DND-41 (cell line): ENCODE results near the gene FRY.

ENCODE experiments used
- CTCF ChIP-seq: IDR thresholded peaks from 2 replicates; pipeline ENCODE4 v1.5.1; 2012; ENCODE audit warnings: borderline replicate concordance, low read length, moderate library complexity, mild to moderate bottlenecking; ENCODE audit not compliant: poor library complexity, severe bottlenecking; ENCODE audit errors: extremely low read depth
- EZH2 ChIP-seq: IDR thresholded peaks from 3 replicates; pipeline ENCODE4 v1.6.1; 2012; ENCODE audit warnings: borderline replicate concordance, low read depth, mild to moderate bottlenecking, moderate library complexity, low read length, inconsistent platforms; ENCODE audit not compliant: severe bottlenecking

GRCh38 chr13:32142115-32142514, 110.5 kb downstream of the FRY start:
- TF ChIP-seq CTCF (no peak), EZH2 (no peak)
